ENCODE data around the gene GPR35.
"Not testable (repeated sequence)": the region's sequence is repeated elsewhere in the genome, so short reads cannot be mapped to it uniquely, and the experiment has no call there.

GPR35 gene

GRCh38 chr2:240664622-240665021 is 39.3 kb downstream of the GPR35 start:
- no peak for DNase-seq

- DNase-seq, result no peak
Measured at GRCh38 chr2:240670402-240670801, 45.1 kb downstream of the GPR35 start.

- DNase-seq, result no peak
Measured at GRCh38 chr2:240670950-240671349, 45.7 kb downstream of the GPR35 start.

- no peak for DNase-seq
Measured at GRCh38 chr2:240672076-240672700, 46.9 kb downstream of the GPR35 start.

- DNase-seq, result no peak
Measured at GRCh38 chr2:240672701-240673190, 47.5 kb downstream of the GPR35 start.

- DNase-seq, result not testable (repeated sequence)
Measured at GRCh38 chr2:240674461-240675184, 49.3 kb downstream of the GPR35 start.

GRCh38 chr2:240675345-240675744 is 50.1 kb downstream of the GPR35 start:
- DNase-seq, result not testable (repeated sequence)

GRCh38 chr2:240678043-240678442 is 52.8 kb downstream of the GPR35 start:
- DNase-seq, result not testable (repeated sequence)

GRCh38 chr2:240678909-240679308 is 53.6 kb downstream of the GPR35 start:
- DNase-seq, result not testable (repeated sequence)

GRCh38 chr2:240680185-240680584 is 54.9 kb downstream of the GPR35 start:
- DNase-seq, result not testable (repeated sequence)
